ENCODE measurements around the gene CDK4. TPM values are rescaled to one million over a fixed set of nuclear protein-coding genes. Genes with fewer than 3 reads are reported as not detected.

CDK4 gene
- polyA plus RNA-seq, 1 donor (not counting 4 experiments of a cell fraction or from before 2014, with no cell fraction given), result 146 TPM

- H3K4me3 ChIP-seq (ENCODE audit: control insufficient read depth in 2 of 3, extremely low read depth in 1 of 3, insufficient read depth in 2 of 3, low read depth in 1 of 3, low read length in 3 of 3), result peak overlapping the region in 2 of 3 experiments; percentile 56 to 69
- H4K20me1 ChIP-seq (ENCODE audit: control insufficient read depth, extremely low read depth, insufficient read depth, low read length), result peaks cover 7% of the 10 kb centered on the region
- H3K4me2 ChIP-seq (ENCODE audit: control insufficient read depth, extremely low read depth, insufficient read depth, low read depth, low read length), result no peak overlapping the region
- TF ChIP-seq CTCF (optimal IDR thresholded peaks at IDR 0.05 in 1 of 3, IDR thresholded peaks at IDR 0.05 in 1 of 3, conservative IDR thresholded peaks at IDR 0.05 in 1 of 3; ENCODE audit: extremely low read depth in 1 of 3, insufficient read depth in 2 of 3, low read length in 3 of 3), result no peak
- TF ChIP-seq EZH2 (IDR thresholded peaks at IDR 0.05; ENCODE audit: low read length), result no peak
- no peaks in the 10 kb centered on the region for H3K9me3 ChIP-seq (ENCODE audit: control insufficient read depth, low read depth, low read length)
- H2AFZ ChIP-seq (ENCODE audit: control insufficient read depth, low read length), result no peak overlapping the region
- H3K27ac ChIP-seq (ENCODE audit: control insufficient read depth, insufficient read depth, low read length), result no peak overlapping the region
- no peaks in the 10 kb centered on the region for H3K27me3 ChIP-seq (ENCODE audit: control insufficient read depth, extremely low read depth, insufficient read depth, low read length)
- H3K9me1 ChIP-seq (ENCODE audit: control insufficient read depth, extremely low read depth, insufficient read depth, low read length), result no peaks in the 10 kb centered on the region
- no peak overlapping the region for H3K9ac ChIP-seq (ENCODE audit: control insufficient read depth, extremely low read depth, insufficient read depth, low read length)
- FAIRE-seq, result no peak
- dilution Hi-C loops (cut with MboI; ENCODE audit: extremely low pct_ligation_motif_present, low sequenced_read_pairs), result no loop called here
- H3K79me2 ChIP-seq (ENCODE audit: control insufficient read depth, insufficient read depth, low read length), result peaks cover 18% of the 10 kb centered on the region
- no peak for DNase-seq (ENCODE audit: low read depth, low spot score)
- H3K36me3 ChIP-seq (ENCODE audit: control insufficient read depth in 2 of 2, extremely low read depth in 1 of 2, insufficient read depth in 2 of 2, low read length in 2 of 2), result peaks cover 10 to 29% of the 10 kb centered on the region in 2 experiments
- peaks cover 39% of the 10 kb centered on the region for H3K4me1 ChIP-seq (ENCODE audit: control insufficient read depth, extremely low read depth, insufficient read depth, low read length)
These were observed 3.0 kb upstream of the CDK4 start for GRCh38 chr12:57755194-57755453.

- peaks cover 39% of the 10 kb centered on the region for H3K4me1 ChIP-seq (ENCODE audit: control insufficient read depth, extremely low read depth, insufficient read depth, low read length)
- H3K27me3 ChIP-seq (ENCODE audit: control insufficient read depth, extremely low read depth, insufficient read depth, low read length), result no peaks in the 10 kb centered on the region
- H3K4me2 ChIP-seq (ENCODE audit: control insufficient read depth, extremely low read depth, insufficient read depth, low read depth, low read length), result peak within 1 kb of the TSS; percentile 78
- H3K9me1 ChIP-seq (ENCODE audit: control insufficient read depth, extremely low read depth, insufficient read depth, low read length), result no peaks in the 10 kb centered on the region
- dilution Hi-C loops (cut with MboI; ENCODE audit: extremely low pct_ligation_motif_present, low sequenced_read_pairs), result no loop called here
- peaks cover 19% of the 10 kb centered on the region for H3K79me2 ChIP-seq (ENCODE audit: control insufficient read depth, insufficient read depth, low read length)
- H3K4me3 ChIP-seq (ENCODE audit: control insufficient read depth in 2 of 3, extremely low read depth in 1 of 3, insufficient read depth in 2 of 3, low read depth in 1 of 3, low read length in 3 of 3), result peak within 1 kb of the TSS; percentile 56 to 73 (median 69)
- peaks cover 2% of the 10 kb centered on the region for H4K20me1 ChIP-seq (ENCODE audit: control insufficient read depth, extremely low read depth, insufficient read depth, low read length)
- TF ChIP-seq EZH2 (IDR thresholded peaks at IDR 0.05; ENCODE audit: low read length) (no peak), CTCF (optimal IDR thresholded peaks at IDR 0.05 in 1 of 3, IDR thresholded peaks at IDR 0.05 in 1 of 3, conservative IDR thresholded peaks at IDR 0.05 in 1 of 3; ENCODE audit: extremely low read depth in 1 of 3, insufficient read depth in 2 of 3, low read length in 3 of 3) (no peak)
- H3K9ac ChIP-seq (ENCODE audit: control insufficient read depth, extremely low read depth, insufficient read depth, low read length), result peak within 1 kb of the TSS; percentile 58
- DNase-seq (ENCODE audit: low read depth, low spot score) (no peak), FAIRE-seq (no peak)
- H3K36me3 ChIP-seq (ENCODE audit: control insufficient read depth in 2 of 2, extremely low read depth in 1 of 2, insufficient read depth in 2 of 2, low read length in 2 of 2), result peaks cover 7 to 26% of the 10 kb centered on the region in 2 experiments
- peak within 1 kb of the TSS; percentile 7 for H2AFZ ChIP-seq (ENCODE audit: control insufficient read depth, low read length)
- H3K27ac ChIP-seq (ENCODE audit: control insufficient read depth, insufficient read depth, low read length), result no peak within 1 kb of the TSS
- no peaks in the 10 kb centered on the region for H3K9me3 ChIP-seq (ENCODE audit: control insufficient read depth, low read depth, low read length)
These were observed 2.5 kb upstream of the CDK4 start, which contains the start of gene MARCHF9 for GRCh38 chr12:57754411-57755193. Gene MARCHF9 (plus strand): TSS chr12:57755103. CDS start chr12:57755529, 426 bp downstream.
